HG03520 (cell line): ENCODE measurements around the gene GMDS.
"Not testable (repeated sequence)": the region's sequence is repeated elsewhere in the genome, so short reads cannot be mapped to it uniquely, and the experiment has no call there.

ENCODE experiments used
- ATAC-seq: cut with Tn5 transposase; IDR thresholded peaks from one replicate; pipeline ENCODE4 v1.9.1; 2021; ENCODE audit warnings: mild to moderate bottlenecking, moderate library complexity; ENCODE audit not compliant: unreplicated experiment

The GMDS gene

GRCh38 chr6:1848752-1849151, 396.7 kb downstream of the GMDS start:
- ATAC-seq = no peak

GRCh38 chr6:1846611-1847010, 398.8 kb downstream of the GMDS start:
- no peak for ATAC-seq

DNA sequence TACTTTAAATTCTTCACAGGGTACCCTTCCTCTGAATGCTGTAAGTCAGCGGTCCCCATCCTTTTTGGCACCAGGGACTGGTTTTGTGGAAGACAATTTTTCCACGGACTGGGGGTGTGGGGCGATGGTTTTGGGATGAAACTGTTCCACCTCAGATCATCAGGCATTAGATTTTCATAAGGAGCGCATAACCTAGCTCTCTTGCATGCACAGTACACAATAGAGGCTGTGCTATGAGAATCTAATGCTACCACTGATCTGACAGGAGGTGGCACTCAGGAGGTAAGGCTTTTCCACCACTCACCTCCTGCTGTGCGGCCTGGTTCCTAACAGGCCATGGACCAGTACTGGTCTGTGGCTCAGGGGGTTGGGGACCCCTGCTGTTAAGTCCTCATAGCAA, 399.9 kb downstream of the GMDS start:
- not testable (repeated sequence) for ATAC-seq

- no peak for ATAC-seq
These were observed 403.1 kb downstream of the GMDS start for GRCh38 chr6:1842334-1842733.

DNA sequence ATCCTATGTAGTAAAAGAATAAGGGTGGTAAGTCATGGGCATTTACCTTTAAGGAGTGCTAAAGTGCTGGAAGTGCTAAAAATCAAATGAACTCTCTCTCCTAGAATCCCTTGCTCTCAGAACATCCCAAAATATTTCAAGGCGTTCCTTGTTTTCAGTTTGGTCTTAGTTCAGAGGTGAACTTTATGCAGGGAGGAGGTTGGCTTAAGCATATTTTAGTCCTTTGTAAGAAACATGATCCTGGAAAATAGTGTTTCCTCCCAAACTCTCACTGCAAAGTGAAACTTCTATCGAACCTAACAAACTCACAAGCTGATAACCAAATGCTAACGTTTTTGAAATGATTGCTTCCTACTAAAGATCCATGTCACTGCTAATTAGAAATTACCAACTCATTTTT, 404.3 kb downstream of the GMDS start:
- no peak for ATAC-seq

- ATAC-seq = no peak
These were observed 404.8 kb downstream of the GMDS start for GRCh38 chr6:1840491-1841121.

- no peak for ATAC-seq
These were observed 406.0 kb downstream of the GMDS start for GRCh38 chr6:1839361-1839760.

- ATAC-seq = no peak
These were observed 406.7 kb downstream of the GMDS start for GRCh38 chr6:1838604-1839213.

DNA sequence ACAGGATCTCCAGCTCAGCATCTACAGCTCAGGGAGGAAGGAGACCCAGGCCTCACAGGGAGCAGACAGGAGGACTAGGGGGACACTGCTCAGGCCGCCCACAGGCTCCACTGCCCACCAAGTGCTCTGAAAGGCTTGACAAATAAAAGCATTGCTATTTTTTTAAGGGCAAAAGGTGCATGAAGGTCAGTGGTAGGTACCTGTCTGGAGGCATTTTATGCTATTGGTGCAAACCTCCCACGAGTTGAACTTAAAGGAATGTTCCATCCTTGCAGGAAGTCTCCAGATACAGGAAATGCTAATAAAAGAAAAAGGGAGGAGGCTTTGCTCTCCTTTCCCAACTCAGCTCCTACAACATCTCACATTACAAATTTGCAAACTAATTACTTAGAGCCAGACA, 407.6 kb downstream of the GMDS start:
- no peak for ATAC-seq

DNA sequence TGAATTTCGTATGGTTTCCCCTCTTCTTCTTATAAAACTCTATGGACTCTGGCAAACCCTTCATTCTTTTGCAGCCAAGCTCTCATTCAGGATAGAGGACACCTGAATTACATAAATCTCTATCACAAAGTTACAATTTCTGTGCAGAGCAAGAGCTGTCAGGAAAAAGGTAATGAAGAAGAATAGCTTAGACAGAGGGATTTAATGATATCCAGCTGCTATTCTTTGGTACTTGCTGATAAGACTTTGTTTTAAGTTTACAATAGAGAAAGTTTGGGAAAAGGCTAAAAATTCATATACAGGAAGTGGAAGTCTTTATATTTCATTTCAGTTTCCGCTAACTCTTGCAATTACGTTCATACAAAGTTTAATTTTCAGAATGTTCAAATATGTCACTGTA, 408.7 kb downstream of the GMDS start:
- no peak for ATAC-seq

DNA sequence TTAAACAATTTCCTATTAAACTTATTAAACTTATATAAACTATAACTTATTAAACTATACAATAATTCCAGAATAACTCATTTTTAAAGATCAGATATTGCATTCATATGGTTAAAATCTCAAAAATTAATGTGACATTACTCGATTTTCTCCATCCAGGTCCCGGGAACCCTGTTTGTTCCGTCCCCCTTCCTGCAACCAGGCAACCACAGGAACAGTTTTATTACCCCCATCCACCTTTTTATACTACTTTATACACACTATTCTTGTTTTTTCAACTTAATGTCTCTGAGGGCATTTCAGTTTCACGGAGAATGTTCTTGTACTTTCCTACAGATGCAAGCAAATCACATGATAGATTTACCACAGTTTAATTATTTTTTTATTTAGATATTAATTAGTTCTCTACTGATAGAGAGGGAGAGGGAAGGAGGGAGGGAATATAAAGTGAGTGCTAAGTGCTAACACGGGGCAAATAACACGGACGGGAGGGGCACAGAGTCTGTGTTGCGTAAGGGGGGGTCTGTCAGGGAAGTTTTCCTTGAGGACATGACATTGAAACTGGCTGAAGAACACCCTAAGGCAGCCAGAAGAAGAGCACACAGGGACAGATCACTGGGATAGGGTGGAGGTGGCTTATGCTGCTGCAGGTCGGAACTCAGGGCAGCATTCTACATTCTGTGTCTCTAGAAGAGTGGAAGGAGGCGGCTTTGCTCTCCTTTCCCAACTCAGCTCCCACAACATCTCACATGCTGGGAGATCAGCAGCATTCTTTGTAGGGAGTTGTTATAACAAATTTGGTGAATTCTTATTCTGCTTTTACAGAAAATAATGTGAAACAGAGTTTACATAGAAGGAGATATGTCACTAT, 410.5 kb downstream of the GMDS start:
- ATAC-seq = no peak

DNA sequence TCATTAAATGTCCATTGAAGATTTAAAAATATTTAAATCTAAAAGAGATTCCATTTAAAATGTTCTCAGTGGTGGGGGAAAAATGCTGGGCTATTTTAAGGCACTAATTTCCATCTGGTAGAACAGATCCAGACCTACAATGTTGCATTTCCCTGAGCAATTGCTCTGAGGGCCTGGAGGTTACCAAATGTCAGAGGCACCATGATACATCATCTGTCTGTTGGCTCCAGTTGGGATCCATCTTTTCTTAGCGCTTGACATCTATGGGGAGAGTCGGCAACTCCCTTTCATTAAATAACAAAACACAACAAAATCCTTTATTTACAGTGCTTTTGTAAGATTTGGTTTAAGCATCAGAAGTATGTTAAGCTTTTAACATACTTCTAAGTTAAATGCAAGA, 411.2 kb downstream of the GMDS start:
- ATAC-seq = no peak

DNA sequence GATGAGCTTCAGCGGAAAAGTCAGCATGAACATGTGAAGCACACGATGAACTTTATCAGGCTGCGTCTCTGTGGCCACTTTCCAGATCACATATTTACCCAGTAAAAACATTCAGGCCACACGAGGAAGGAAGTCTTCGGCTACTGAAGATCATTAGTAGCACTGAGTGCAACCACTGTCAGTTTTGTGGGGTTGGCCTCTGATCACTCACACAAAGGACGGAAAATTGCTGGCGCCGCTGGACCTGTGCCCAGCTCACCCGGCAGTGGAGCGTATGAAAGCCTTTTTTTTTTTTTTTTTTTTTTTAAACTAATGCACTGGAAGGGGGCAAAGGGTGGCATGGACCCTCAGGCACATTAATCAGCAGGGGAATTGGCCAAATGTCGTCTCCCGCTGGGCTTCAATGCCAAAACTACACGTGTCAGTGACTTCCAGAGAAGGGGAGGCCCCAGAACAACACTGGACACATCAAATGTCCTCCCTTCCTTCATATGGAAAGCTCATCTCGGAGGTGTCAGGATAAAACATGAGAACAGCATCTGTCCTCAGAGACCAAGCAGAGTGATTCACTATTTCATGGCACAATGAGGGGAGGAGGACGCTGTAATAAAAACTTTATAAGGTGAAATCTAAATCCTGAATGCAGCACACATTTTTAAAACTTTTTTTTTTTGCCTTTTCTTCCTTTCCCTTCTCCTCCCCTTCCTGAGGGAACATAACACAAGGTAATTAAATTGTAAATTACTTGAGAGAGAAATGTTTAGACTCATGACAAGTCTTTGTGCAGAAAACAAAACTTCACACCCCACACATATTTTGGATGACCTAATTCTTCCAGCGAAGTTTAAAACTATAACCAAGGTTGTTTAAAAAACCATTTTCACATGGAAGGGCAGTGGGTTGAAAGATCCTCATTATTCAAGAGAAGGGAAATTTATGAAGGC, 412.3 kb downstream of the GMDS start:
- no peak for ATAC-seq

GRCh38 chr6:1832358-1832757, 413.0 kb downstream of the GMDS start:
- ATAC-seq = no peak

- no peak for ATAC-seq
These were observed 417.2 kb downstream of the GMDS start for GRCh38 chr6:1827984-1828793.

- ATAC-seq = no peak
These were observed 419.5 kb downstream of the GMDS start for GRCh38 chr6:1825926-1826325.

- ATAC-seq = no peak
These were observed 420.1 kb downstream of the GMDS start for GRCh38 chr6:1825277-1825676.

- no peak for ATAC-seq
These were observed 423.8 kb downstream of the GMDS start for GRCh38 chr6:1821513-1822183.

GRCh38 chr6:1821164-1821512, 424.3 kb downstream of the GMDS start:
- no peak for ATAC-seq

- no peak for ATAC-seq
These were observed 424.7 kb downstream of the GMDS start for GRCh38 chr6:1820714-1821113.
